ENCODE measurements around the gene PSIP1. TPM values are rescaled to one million over a fixed set of nuclear protein-coding genes. Genes with fewer than 3 reads are reported as not detected.

Gene PSIP1
- total and polyA plus RNA-seq, 8 donors, result 32.7 to 211 (median 168) TPM

- Histone ChIP-seq H3K9me3 (no peaks in the 10 kb centered on the region), H3K27me3 (no peaks in the 10 kb centered on the region), H3K4me1 (peaks cover 0 to 21% of the 10 kb centered on the region in 2 donors), H3K36me3 (no peaks in the 10 kb centered on the region), H3K27ac (no peak overlapping the region), H3K4me3 (no peak overlapping the region)
- ATAC-seq, result no peak
- DNase-seq, result no peak
- TF ChIP-seq CTCF (IDR thresholded peaks at IDR 0.05), result no peak
- intact Hi-C loops (cut with DNase I), result no loop called here
These were observed 2.6 kb upstream of the PSIP1 start for GRCh38 chr9:15513335-15513734.

GRCh38 chr9:15512889-15513288 is 2.1 kb upstream of the PSIP1 start:
- Histone ChIP-seq H3K4me3 (no peak overlapping the region), H3K9me3 (no peaks in the 10 kb centered on the region), H3K27me3 (no peaks in the 10 kb centered on the region), H3K4me1 (peaks cover 0 to 24% of the 10 kb centered on the region in 2 donors), H3K27ac (no peak overlapping the region), H3K36me3 (no peaks in the 10 kb centered on the region)
- no peak for TF ChIP-seq CTCF (IDR thresholded peaks at IDR 0.05)
- ATAC-seq (no peak), DNase-seq (no peak)
- intact Hi-C loops (cut with DNase I), result no loop called here

GRCh38 chr9:15512204-15512603 is 1.4 kb upstream of the PSIP1 start:
- no peak for TF ChIP-seq CTCF (IDR thresholded peaks at IDR 0.05)
- intact Hi-C loops (cut with DNase I), result no loop called here

GRCh38 chr9:15509931-15510788 is 610 bp downstream of the PSIP1 start:
- H3K36me3 ChIP-seq, result peaks cover 0 to 20% of the 10 kb centered on the region in 2 donors
- TF ChIP-seq CTCF (IDR thresholded peaks at IDR 0.05), result no peak
- DNase-seq, result peak; percentile 17 to 85 (median 44)
- no peaks in the 10 kb centered on the region for H3K9me3 ChIP-seq
- peaks cover 0 to 24% of the 10 kb centered on the region in 2 donors for H3K4me1 ChIP-seq
- peak overlapping the region; percentile 92 to 94 for H3K27ac ChIP-seq
- ATAC-seq, result peak; percentile 78
- no peaks in the 10 kb centered on the region for H3K27me3 ChIP-seq
- intact Hi-C loops (cut with DNase I), result no loop called here
- H3K4me3 ChIP-seq, result peak overlapping the region; percentile 98 to 99

More at GRCh38 chr9:15512204-15512603, 1.4 kb upstream of the PSIP1 start:
- Histone ChIP-seq H3K4me1 (peaks cover 0 to 24% of the 10 kb centered on the region in 2 donors), H3K4me3 (no peak overlapping the region), H3K9me3 (no peaks in the 10 kb centered on the region), H3K27ac (no peak overlapping the region), H3K36me3 (no peaks in the 10 kb centered on the region), H3K27me3 (no peaks in the 10 kb centered on the region)
- DNase-seq, result no peak
- ATAC-seq, result no peak

- no peak for TF ChIP-seq CTCF (IDR thresholded peaks at IDR 0.05)
- Histone ChIP-seq H3K36me3 (peaks cover 0 to 36% of the 10 kb centered on the region in 2 donors), H3K9me3 (no peaks in the 10 kb centered on the region), H3K4me3 (no peak overlapping the region), H3K27ac (no peak overlapping the region), H3K27me3 (no peaks in the 10 kb centered on the region), H3K4me1 (peaks cover 0 to 18% of the 10 kb centered on the region in 2 donors)
- DNase-seq, result no peak
- intact Hi-C loops (cut with DNase I), result no loop called here
- no peak for ATAC-seq
These were observed 4.8 kb downstream of the PSIP1 start for GRCh38 chr9:15505921-15506320.
